Naive thymus-derived CD4-positive, alpha-beta T cell (primary cell): Measurements from ENCODE around the gene SLC25A47. TPM values are rescaled to one million over a fixed set of nuclear protein-coding genes. Genes with fewer than 3 reads are reported as not detected.

Experiments used
- ATAC-seq: fragments of 150-1000 bp; cut with Tn5 transposase; 2 replicates; pipeline ENCODE4 v1.10.0; 2021; ENCODE audit warnings: mild to moderate bottlenecking, moderate library complexity
- CTCF ChIA-PET: fragments of 350-600 bp; sonication (Branson Sonifier 250); formaldehyde crosslinking; loops from one replicate; lab custom pipeline; 2021; ENCODE audit warnings: antibody characterized with exemption; lab: Charles Lee
- POLR2A ChIA-PET: fragments of 350-600 bp; sonication (Branson Sonifier 250); formaldehyde crosslinking; loops from one replicate; lab custom pipeline; 2021; ENCODE audit warnings: antibody characterized with exemption, inconsistent platforms; lab: Charles Lee
- DNase-seq, 9 donors: peaks; one replicate each; pipeline versions ENCODE4 v3.0.0 to v3.0.0-alpha.2; 2020 to 2022; ENCODE audit warnings: mixed read lengths in 1 of 9
- H3K27ac ChIP-seq: one replicate; pipeline ENCODE4 v1.7.0; 2013; ENCODE audit warnings: mild to moderate bottlenecking, low read depth, low read length, moderate library complexity
- H3K27me3 ChIP-seq, 2 donors: one replicate each; pipeline ENCODE4 v1.7.0; 2013; ENCODE audit warnings: low read length in 2 of 2, mild to moderate bottlenecking in 2 of 2, moderate library complexity in 2 of 2; ENCODE audit not compliant: control insufficient read depth in 2 of 2, insufficient read depth in 2 of 2
- H3K36me3 ChIP-seq, 3 experiments: 1 replicate in 2 of 3; 2 replicates in 1 of 3; pipeline ENCODE4 v1.7.0; 2013; ENCODE audit warnings: low read length in 3 of 3, mild to moderate bottlenecking in 3 of 3, moderate library complexity in 1 of 3; ENCODE audit not compliant: insufficient read depth in 3 of 3, control insufficient read depth in 2 of 3
- H3K4me1 ChIP-seq, 2 donors: one replicate each; pipeline ENCODE4 v1.7.0; 2013; ENCODE audit warnings: low read length in 2 of 2, mild to moderate bottlenecking in 2 of 2, moderate library complexity in 1 of 2; ENCODE audit not compliant: control insufficient read depth in 2 of 2, insufficient read depth in 2 of 2
- H3K4me3 ChIP-seq: 2 replicates; pipeline ENCODE4 v1.7.0; 2013; ENCODE audit warnings: mild to moderate bottlenecking, low read length
- H3K9me3 ChIP-seq, 3 experiments: 1 replicate in 2 of 3; 2 replicates in 1 of 3; pipeline ENCODE4 v1.7.0; 2013; ENCODE audit warnings: low read length in 3 of 3; ENCODE audit not compliant: control insufficient read depth in 2 of 3
- H3K27ac Mint-ChIP-seq, 9 donors: one replicate each; pipeline ENCODE4 v1.8.0; 2020 to 2022; ENCODE audit warnings: mixed read lengths in 9 of 9, mild to moderate bottlenecking in 8 of 9, moderate library complexity in 5 of 9, inconsistent platforms in 2 of 9
- H3K27me3 Mint-ChIP-seq, 5 donors: one replicate each; pipeline ENCODE4 v1.8.0; 2021 to 2022; ENCODE audit warnings: mixed read lengths in 5 of 5, mild to moderate bottlenecking in 1 of 5
- H3K36me3 Mint-ChIP-seq, 5 donors: one replicate each; pipeline ENCODE4 v1.8.0; 2020 to 2022; ENCODE audit warnings: mixed read lengths in 5 of 5, mild to moderate bottlenecking in 3 of 5, inconsistent platforms in 1 of 5
- H3K4me1 Mint-ChIP-seq, 7 donors: one replicate each; pipeline ENCODE4 v1.8.0; 2020 to 2022; ENCODE audit warnings: mixed read lengths in 7 of 7, mild to moderate bottlenecking in 3 of 7, inconsistent platforms in 1 of 7
- H3K4me3 Mint-ChIP-seq, 10 donors: one replicate each; pipeline ENCODE4 v1.8.0; 2020 to 2022; ENCODE audit warnings: mild to moderate bottlenecking in 10 of 10, mixed read lengths in 10 of 10, moderate library complexity in 6 of 10, inconsistent platforms in 2 of 10
- H3K9me3 Mint-ChIP-seq, 11 donors: one replicate each; pipeline ENCODE4 v1.8.0; 2020 to 2022; ENCODE audit warnings: mixed read lengths in 11 of 11, mild to moderate bottlenecking in 4 of 11, inconsistent platforms in 1 of 11, moderate library complexity in 1 of 11
- intact Hi-C, 2 donors: fragments of 100-400 bp; cut with micrococcal nuclease; formaldehyde crosslinking; loops; one replicate each; pipeline ENCODE4 v1.15.1; 2023
- microRNA-seq: library from miRNA; unstranded; fragments of <30 nt; microRNA quantifications from one replicate; pipeline ENCODE4 v1.2.0, GENCODE V29; 2022; ENCODE audit warnings: borderline microRNAs expressed
- polyA plus RNA-seq, 2 donors: library from polyadenylated mRNA; unstranded; fragments of 300-500 nt; fragmentation: Illumina TruSeq; gene quantifications; one replicate each; pipeline ENCODE4 v1.2.3, GENCODE V29; 2021
- total RNA-seq, 6 experiments: library from RNA in 5 of 6; stranded (reverse) in 5 of 6; gene quantifications; 1 replicate in 5 of 6; 2 replicates in 1 of 6; pipeline ENCODE4 v1.2.3 and lab custom pipeline; 2021 to 2026

The SLC25A47 gene
- total and polyA plus RNA-seq, 7 experiments from 2014 or later, result not detected

DNA sequence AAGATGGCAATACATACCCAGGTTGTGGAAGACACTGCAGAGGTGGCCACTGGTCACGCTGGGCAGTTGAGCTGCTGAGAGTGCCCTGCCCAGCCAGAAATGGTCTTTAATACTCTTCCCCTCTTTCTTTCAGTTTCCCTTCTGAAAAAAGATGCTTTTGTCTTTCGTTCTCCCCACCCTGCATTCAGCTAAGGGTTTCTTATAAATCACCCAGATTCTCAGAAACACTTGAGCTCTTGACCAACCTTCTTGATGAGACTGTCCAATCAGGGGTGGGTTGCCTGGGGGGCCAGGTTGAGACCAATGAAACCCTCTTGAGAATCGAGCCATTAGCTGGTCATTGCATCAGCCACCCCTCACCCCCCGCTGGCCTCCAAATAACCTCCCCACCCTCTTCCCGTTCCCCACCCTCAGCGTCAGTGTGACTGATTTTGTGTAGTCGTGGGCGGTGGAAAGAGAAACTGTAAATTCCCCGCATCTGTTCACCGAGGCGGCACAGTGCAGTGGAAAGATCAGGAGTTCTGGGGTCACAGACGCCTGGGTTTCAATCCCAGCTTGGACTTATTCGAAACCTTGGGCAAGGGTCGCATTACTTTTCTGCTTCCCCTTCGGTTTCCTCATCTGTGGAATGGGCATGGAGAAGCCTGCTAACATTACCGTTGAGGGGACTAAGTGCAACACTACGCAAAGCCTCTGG lies 52.3 kb downstream of the SLC25A47 start:
- H3K27ac ChIP-seq, result peak overlapping the region; percentile 75
- Mint-ChIP-seq H3K36me3 (peaks cover 0 to 26% (median 0%) of the 10 kb centered on the region in 5 donors), H3K27ac (peak overlapping the region; percentile 54 to 96 (median 89)), H3K4me1 (peaks cover 23 to 57% (median 37%) of the 10 kb centered on the region in 7 donors), H3K9me3 (peaks cover 0 to 2% (median 0%) of the 10 kb centered on the region in 11 donors), H3K27me3 (no peaks in the 10 kb centered on the region), H3K4me3 (peak overlapping the region; percentile 79 to 95 (median 93))
- H3K4me1 ChIP-seq, result peaks cover 19 to 26% of the 10 kb centered on the region in 2 donors
- no peaks in the 10 kb centered on the region for H3K27me3 ChIP-seq
- ATAC-seq (peak; percentile 60), DNase-seq (peak in 7 of 9 donors; percentile 3 to 77 (median 17))
- intact Hi-C loops, result loop anchor here (2.0 to 10.0 kb wide), 7 partner anchors 153 to 891 kb away; partner anchors contain the start of genes CCNK (in 1 of the 2), CYP46A1 (in 1 of the 2) and SETD3 (in 1 of the 2)
- H3K36me3 ChIP-seq, result peaks cover 0 to 5% (median 0%) of the 10 kb centered on the region in 3 experiments
- ChIA-PET POLR2A (interaction anchor here (0.6 kb wide), 1 partner anchor 285 kb away, joined by 3 read pairs; no protein-coding TSS in a partner anchor), CTCF (interaction anchor here (0.6 kb wide), 1 partner anchor 27 kb away, joined by 3 read pairs; no protein-coding TSS in a partner anchor)
- H3K9me3 ChIP-seq, result no peaks in the 10 kb centered on the region
- peak overlapping the region; percentile 78 for H3K4me3 ChIP-seq

DNA sequence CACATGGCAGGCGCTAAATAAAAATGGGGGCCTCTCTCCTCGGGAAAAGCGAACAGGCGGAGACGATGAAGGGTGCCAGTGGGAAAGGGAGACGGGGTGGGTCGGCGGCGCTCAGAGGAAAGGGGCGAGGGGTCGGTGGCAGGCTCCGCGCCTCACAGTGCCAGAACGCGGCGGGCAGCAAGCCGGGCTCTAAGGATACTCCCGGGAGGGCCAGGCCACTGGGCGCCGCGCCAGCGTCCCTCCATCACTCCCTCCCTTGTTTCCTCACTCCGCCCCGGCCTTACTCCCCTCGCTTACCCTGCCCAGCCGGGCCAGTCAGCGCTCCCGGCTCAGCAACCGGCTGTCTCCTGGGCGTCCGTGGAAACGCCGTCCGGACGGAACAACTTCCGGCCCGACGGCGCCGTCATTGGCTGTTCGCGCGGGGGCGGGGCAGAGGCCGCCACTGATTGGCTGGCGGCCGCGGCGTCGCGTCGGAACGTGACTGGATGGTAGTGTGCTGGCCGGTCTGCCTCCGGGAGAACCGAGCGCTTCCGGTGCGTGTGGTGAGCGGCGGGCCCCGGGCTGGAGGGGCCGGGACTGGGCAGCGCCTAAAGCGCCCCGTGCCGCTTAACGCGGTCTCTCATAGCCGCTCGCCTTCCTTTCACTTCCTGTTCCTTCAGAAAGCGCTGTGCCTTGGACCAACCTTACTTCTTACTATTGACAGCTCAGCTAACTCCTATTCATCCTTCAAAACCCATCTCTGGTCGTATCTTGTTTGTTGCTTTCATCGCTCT lies 53.0 kb downstream of the SLC25A47 start, which contains the start of gene WDR25:
Gene WDR25 (plus strand): TSS at position 523 of the 773 bp plus-strand sequence.
- Mint-ChIP-seq H3K27me3 (no peaks in the 10 kb centered on the region), H3K27ac (peak within 1 kb of the TSS; percentile 71 to 96 (median 91)), H3K36me3 (peaks cover 0 to 24% (median 4%) of the 10 kb centered on the region in 5 donors), H3K4me1 (peaks cover 23 to 52% (median 37%) of the 10 kb centered on the region in 7 donors), H3K9me3 (peaks cover 0 to 2% (median 0%) of the 10 kb centered on the region in 11 donors), H3K4me3 (peak within 1 kb of the TSS; percentile 79 to 95 (median 93))
- ChIA-PET CTCF (interaction anchor here (0.6 kb wide), 1 partner anchor 26 kb away, joined by 3 read pairs; no protein-coding TSS in a partner anchor), POLR2A (interaction anchor here (1.0 to 1.1 kb wide), 2 partner anchors 128 to 215 kb away, joined by 3 read pairs; no protein-coding TSS in a partner anchor)
- DNase-seq, result peak; percentile 87 to 96 (median 90)
- ATAC-seq, result peak; percentile 90
- intact Hi-C loops, result loop anchor here (1.0 to 10.0 kb wide), 16 partner anchors 69 to 891 kb away; partner anchors contain the start of genes CYP46A1 (in 2 of the 2), CCDC85C (in 1 of the 2), CCNK (in 1 of the 2) and SETD3 (in 1 of the 2)
- H3K27ac ChIP-seq, result peak within 1 kb of the TSS; percentile 75
- H3K4me1 ChIP-seq, result peaks cover 19 to 26% of the 10 kb centered on the region in 2 donors
- H3K9me3 ChIP-seq, result no peaks in the 10 kb centered on the region
- peaks cover 0 to 9% (median 0%) of the 10 kb centered on the region in 3 experiments for H3K36me3 ChIP-seq
- H3K27me3 ChIP-seq, result no peaks in the 10 kb centered on the region
- H3K4me3 ChIP-seq, result peak within 1 kb of the TSS; percentile 78

DNA sequence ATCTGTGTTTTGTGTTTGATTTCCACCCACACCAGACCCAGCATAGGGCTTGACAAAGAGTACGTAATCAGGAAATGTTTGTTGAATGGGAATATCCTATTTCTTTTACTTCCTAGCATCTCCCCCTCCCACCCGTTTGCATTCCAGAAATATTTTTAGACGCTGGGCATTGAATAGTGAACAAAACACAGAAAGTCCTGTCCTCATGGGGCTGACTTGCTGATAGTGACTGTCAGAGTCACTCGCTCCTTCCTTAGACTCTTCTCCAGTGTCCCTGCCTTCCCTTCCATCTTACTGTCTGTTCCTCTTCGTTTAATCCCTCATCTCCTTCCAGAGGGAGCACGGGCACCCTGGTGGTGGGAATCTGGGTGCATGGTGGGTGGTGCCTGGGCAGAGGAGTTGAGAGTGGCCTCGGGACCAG lies 53.6 kb downstream of the SLC25A47 start:
- Mint-ChIP-seq H3K27ac (peak overlapping the region; percentile 71 to 96 (median 91)), H3K9me3 (peaks cover 0 to 2% (median 0%) of the 10 kb centered on the region in 11 donors), H3K27me3 (no peaks in the 10 kb centered on the region), H3K36me3 (peaks cover 0 to 20% (median 5%) of the 10 kb centered on the region in 5 donors), H3K4me1 (peaks cover 22 to 48% (median 37%) of the 10 kb centered on the region in 7 donors), H3K4me3 (peak overlapping the region; percentile 79 to 95 (median 93))
- ChIA-PET POLR2A (interaction anchor here (1.0 to 1.1 kb wide), 3 partner anchors 92 to 216 kb away, joined by 3 read pairs; no protein-coding TSS in a partner anchor), CTCF (interaction anchor here (0.6 to 1.6 kb wide), 2 partner anchors 28 to 394 kb away, joined by 3 to 6 read pairs; no protein-coding TSS in a partner anchor)
- intact Hi-C loops, result loop anchor here (1.0 to 10.0 kb wide), 19 partner anchors 70 to 892 kb away; partner anchors contain the start of genes CYP46A1 (in 2 of the 2), CCDC85C (in 1 of the 2), CCNK (in 1 of the 2) and SETD3 (in 1 of the 2)
- peaks cover 0 to 15% (median 0%) of the 10 kb centered on the region in 3 experiments for H3K36me3 ChIP-seq
- H3K27me3 ChIP-seq, result no peaks in the 10 kb centered on the region
- DNase-seq (peak in 2 of 9 donors; percentile 3 to 4), ATAC-seq (no peak)
- peak overlapping the region; percentile 78 for H3K4me3 ChIP-seq
- peak overlapping the region; percentile 75 for H3K27ac ChIP-seq
- no peaks in the 10 kb centered on the region for H3K9me3 ChIP-seq
- H3K4me1 ChIP-seq, result peaks cover 19 to 26% of the 10 kb centered on the region in 2 donors

Small RNA genes within 50 kb of the gene (microRNA-seq; reads per million reads assigned to microRNA genes)
- 8.3 reads per million, percentile 15 among the genes with 10 or more reads in this experiment for gene MIR345
- not detected for gene MIR6764

Other genes with a start within 250 kb of the SLC25A47 start
- 1 to 10 TPM in 1 of 5 experiments, under 1 TPM in 3, not detected in 1; 0.19 to 1.0 (median 0.32) TPM for gene DEGS2, start 163.7 kb upstream of the SLC25A47 start, total RNA-seq
- 1 to 10 TPM in 1 of 2 donors, under 1 TPM in 1; 0.51 to 1.0 TPM for gene DEGS2, start 163.7 kb upstream of the SLC25A47 start, polyA plus RNA-seq
- gene YY1, start 84.2 kb upstream of the SLC25A47 start, total RNA-seq, result 10 to 100 TPM; 65.8 to 99.7 (median 92.2) TPM
- gene YY1, start 84.2 kb upstream of the SLC25A47 start, polyA plus RNA-seq, result 10 to 100 TPM; 15.2 to 18.0 TPM
- 10 to 100 TPM in 3 of 5 experiments, 1 to 10 TPM in 2; 5.9 to 25.6 (median 10.4) TPM for gene SLC25A29, start 16.9 kb upstream of the SLC25A47 start, total RNA-seq
- gene SLC25A29, start 16.9 kb upstream of the SLC25A47 start, polyA plus RNA-seq, result 1 to 10 TPM in 1 of 2 donors, under 1 TPM in 1; 0.38 to 5.3 TPM
- 10 to 100 TPM in 1 of 5 experiments, 1 to 10 TPM in 4; 5.4 to 11.6 (median 6.6) TPM for gene WDR25, start 53.1 kb downstream of the SLC25A47 start, total RNA-seq
- gene WDR25, start 53.1 kb downstream of the SLC25A47 start, polyA plus RNA-seq, result 10 to 100 TPM; 12.2 to 18.1 TPM